ENCODE results near the gene OR2J2. TPM values are rescaled to one million over a fixed set of nuclear protein-coding genes. Genes with fewer than 3 reads are reported as not detected.
"Not testable (repeated sequence)": the region's sequence is repeated elsewhere in the genome, so short reads cannot be mapped to it uniquely, and the experiment has no call there.

The OR2J2 gene
- not detected for total RNA-seq

- not testable (repeated sequence) for H3K4me3 Mint-ChIP-seq; H3K36me3 Mint-ChIP-seq (ENCODE audit: low read depth); H3K27ac Mint-ChIP-seq; H3K4me1 Mint-ChIP-seq; ATAC-seq (replicated peaks); H3K9me3 Mint-ChIP-seq
- peaks cover 33% of the 10 kb centered on the region for H3K27me3 Mint-ChIP-seq
Measured at GRCh38 chr6:29170607-29171006, at the start of gene OR2J2. Gene OR2J2 (plus strand): TSS chr6:29170907. CDS start chr6:29173636, 2,729 bp downstream.

- no peaks in the 10 kb centered on the region for H3K9me3 Mint-ChIP-seq
- ATAC-seq (replicated peaks) = no peak
- H3K27me3 Mint-ChIP-seq = peaks cover 36% of the 10 kb centered on the region
- H3K4me1 Mint-ChIP-seq = no peaks in the 10 kb centered on the region
- H3K4me3 Mint-ChIP-seq = no peak overlapping the region
- H3K27ac Mint-ChIP-seq = no peak overlapping the region
- H3K36me3 Mint-ChIP-seq (ENCODE audit: low read depth) = no peaks in the 10 kb centered on the region
Measured at GRCh38 chr6:29129326-29130012, 41.2 kb upstream of the OR2J2 start.

GRCh38 chr6:29130644-29131043 lies 40.1 kb upstream of the OR2J2 start:
- H3K27me3 Mint-ChIP-seq = peaks cover 36% of the 10 kb centered on the region
- no peak overlapping the region for H3K4me3 Mint-ChIP-seq
- no peak for ATAC-seq (replicated peaks)
- no peaks in the 10 kb centered on the region for H3K4me1 Mint-ChIP-seq
- H3K9me3 Mint-ChIP-seq = no peaks in the 10 kb centered on the region
- no peaks in the 10 kb centered on the region for H3K36me3 Mint-ChIP-seq (ENCODE audit: low read depth)
- no peak overlapping the region for H3K27ac Mint-ChIP-seq

- H3K4me3 Mint-ChIP-seq = no peak overlapping the region
- ATAC-seq (replicated peaks) = no peak
- peaks cover 33% of the 10 kb centered on the region for H3K27me3 Mint-ChIP-seq
- no peaks in the 10 kb centered on the region for H3K9me3 Mint-ChIP-seq
- H3K27ac Mint-ChIP-seq = no peak overlapping the region
- H3K4me1 Mint-ChIP-seq = no peaks in the 10 kb centered on the region
- H3K36me3 Mint-ChIP-seq (ENCODE audit: low read depth) = no peaks in the 10 kb centered on the region
Measured at GRCh38 chr6:29131691-29132090, 39.0 kb upstream of the OR2J2 start.

GRCh38 chr6:29137724-29138123 lies 33.0 kb upstream of the OR2J2 start:
- no peak for ATAC-seq (replicated peaks)
- H3K9me3 Mint-ChIP-seq = no peaks in the 10 kb centered on the region
- no peaks in the 10 kb centered on the region for H3K4me1 Mint-ChIP-seq
- no peak overlapping the region for H3K27ac Mint-ChIP-seq
- H3K27me3 Mint-ChIP-seq = peaks cover 17% of the 10 kb centered on the region
- no peak overlapping the region for H3K4me3 Mint-ChIP-seq
- H3K36me3 Mint-ChIP-seq (ENCODE audit: low read depth) = no peaks in the 10 kb centered on the region

- ATAC-seq (replicated peaks) = no peak
- Mint-ChIP-seq H3K36me3 (ENCODE audit: low read depth) (no peaks in the 10 kb centered on the region), H3K4me1 (no peaks in the 10 kb centered on the region), H3K9me3 (no peaks in the 10 kb centered on the region), H3K27me3 (peaks cover 17% of the 10 kb centered on the region), H3K4me3 (no peak overlapping the region), H3K27ac (no peak overlapping the region)
Measured at GRCh38 chr6:29141606-29142005, 29.1 kb upstream of the OR2J2 start.

- H3K36me3 Mint-ChIP-seq (ENCODE audit: low read depth) = no peaks in the 10 kb centered on the region
- H3K4me3 Mint-ChIP-seq = no peak overlapping the region
- peaks cover 18% of the 10 kb centered on the region for H3K27me3 Mint-ChIP-seq
- H3K4me1 Mint-ChIP-seq = no peaks in the 10 kb centered on the region
- H3K9me3 Mint-ChIP-seq = no peaks in the 10 kb centered on the region
- no peak for ATAC-seq (replicated peaks)
- H3K27ac Mint-ChIP-seq = no peak overlapping the region
Measured at GRCh38 chr6:29142309-29142708, 28.4 kb upstream of the OR2J2 start.

GRCh38 chr6:29146179-29146578 lies 24.5 kb upstream of the OR2J2 start:
- no peaks in the 10 kb centered on the region for H3K9me3 Mint-ChIP-seq
- no peak overlapping the region for H3K4me3 Mint-ChIP-seq
- ATAC-seq (replicated peaks) = no peak
- H3K4me1 Mint-ChIP-seq = no peaks in the 10 kb centered on the region
- no peak overlapping the region for H3K27ac Mint-ChIP-seq
- H3K36me3 Mint-ChIP-seq (ENCODE audit: low read depth) = no peaks in the 10 kb centered on the region
- peaks cover 31% of the 10 kb centered on the region for H3K27me3 Mint-ChIP-seq

GRCh38 chr6:29147074-29147473 lies 23.6 kb upstream of the OR2J2 start:
- Mint-ChIP-seq H3K9me3 (no peaks in the 10 kb centered on the region), H3K27ac (no peak overlapping the region), H3K4me1 (no peaks in the 10 kb centered on the region), H3K36me3 (ENCODE audit: low read depth) (no peaks in the 10 kb centered on the region), H3K4me3 (no peak overlapping the region), H3K27me3 (peaks cover 37% of the 10 kb centered on the region)
- no peak for ATAC-seq (replicated peaks)

- H3K36me3 Mint-ChIP-seq (ENCODE audit: low read depth); H3K9me3 Mint-ChIP-seq; ATAC-seq (replicated peaks); H3K27ac Mint-ChIP-seq; H3K4me1 Mint-ChIP-seq; H3K4me3 Mint-ChIP-seq: not testable (repeated sequence)
- peaks cover 38% of the 10 kb centered on the region for H3K27me3 Mint-ChIP-seq
Measured at GRCh38 chr6:29149444-29149843, 21.3 kb upstream of the OR2J2 start.

- peaks cover 36% of the 10 kb centered on the region for H3K27me3 Mint-ChIP-seq
- H3K36me3 Mint-ChIP-seq (ENCODE audit: low read depth) = no peaks in the 10 kb centered on the region
- no peaks in the 10 kb centered on the region for H3K9me3 Mint-ChIP-seq
- H3K4me3 Mint-ChIP-seq = no peak overlapping the region
- no peak overlapping the region for H3K27ac Mint-ChIP-seq
- no peaks in the 10 kb centered on the region for H3K4me1 Mint-ChIP-seq
- no peak for ATAC-seq (replicated peaks)
Measured at GRCh38 chr6:29153083-29153482, 17.6 kb upstream of the OR2J2 start.

GRCh38 chr6:29155182-29155581 lies 15.5 kb upstream of the OR2J2 start:
- not testable (repeated sequence) for H3K27ac Mint-ChIP-seq; H3K36me3 Mint-ChIP-seq (ENCODE audit: low read depth); H3K9me3 Mint-ChIP-seq; ATAC-seq (replicated peaks); H3K4me1 Mint-ChIP-seq; H3K4me3 Mint-ChIP-seq
- H3K27me3 Mint-ChIP-seq = peaks cover 22% of the 10 kb centered on the region

GRCh38 chr6:29159922-29160321 lies 10.8 kb upstream of the OR2J2 start:
- peaks cover 44% of the 10 kb centered on the region for H3K27me3 Mint-ChIP-seq
- H3K9me3 Mint-ChIP-seq; H3K36me3 Mint-ChIP-seq (ENCODE audit: low read depth); H3K4me1 Mint-ChIP-seq; ATAC-seq (replicated peaks); H3K4me3 Mint-ChIP-seq; H3K27ac Mint-ChIP-seq: not testable (repeated sequence)

GRCh38 chr6:29165571-29165970 lies 5.1 kb upstream of the OR2J2 start:
- ATAC-seq (replicated peaks); H3K9me3 Mint-ChIP-seq; H3K4me3 Mint-ChIP-seq; H3K27ac Mint-ChIP-seq; H3K36me3 Mint-ChIP-seq (ENCODE audit: low read depth); H3K4me1 Mint-ChIP-seq: not testable (repeated sequence)
- peaks cover 48% of the 10 kb centered on the region for H3K27me3 Mint-ChIP-seq

- Mint-ChIP-seq H3K4me3 (no peak overlapping the region), H3K4me1 (no peaks in the 10 kb centered on the region), H3K9me3 (no peaks in the 10 kb centered on the region), H3K36me3 (ENCODE audit: low read depth) (no peaks in the 10 kb centered on the region), H3K27ac (no peak overlapping the region), H3K27me3 (peaks cover 32% of the 10 kb centered on the region)
- no peak for ATAC-seq (replicated peaks)
Measured at GRCh38 chr6:29171736-29172135, 1.0 kb downstream of the OR2J2 start.

- no peak overlapping the region for H3K27ac Mint-ChIP-seq
- H3K4me3 Mint-ChIP-seq = no peak overlapping the region
- peaks cover 43% of the 10 kb centered on the region for H3K27me3 Mint-ChIP-seq
- no peak for ATAC-seq (replicated peaks)
- no peaks in the 10 kb centered on the region for H3K4me1 Mint-ChIP-seq
- H3K36me3 Mint-ChIP-seq (ENCODE audit: low read depth) = no peaks in the 10 kb centered on the region
- H3K9me3 Mint-ChIP-seq = peaks cover 5% of the 10 kb centered on the region
Measured at GRCh38 chr6:29183594-29183993, 12.9 kb downstream of the OR2J2 start.
